AG09309 (cell line): ENCODE data around the gene COL23A1.

ENCODE experiments used
- DNase-seq: peaks from one replicate; pipeline ENCODE4 v3.0.0-alpha.2; 2010; ENCODE audit warnings: low read depth
- H3K4me3 ChIP-seq: 2 replicates; pipeline ENCODE4 v1.5.1; 2011; ENCODE audit warnings: mild to moderate bottlenecking, low read depth, low read length, moderate library complexity; ENCODE audit not compliant: control insufficient read depth
- CTCF ChIP-seq: IDR thresholded peaks from 2 replicates; pipeline ENCODE4 v1.5.1; 2011; ENCODE audit warnings: mild to moderate bottlenecking, low read depth, low read length, inconsistent platforms; ENCODE audit not compliant: insufficient read depth, control insufficient read depth; ENCODE audit errors: missing control alignments

COL23A1 gene

GRCh38 chr5:178411083-178411482, 179.1 kb downstream of the COL23A1 start:
- DNase-seq = no peak
- TF ChIP-seq CTCF = no peak
- H3K4me3 ChIP-seq = no peak overlapping the region

GRCh38 chr5:178407646-178408045, 182.5 kb downstream of the COL23A1 start:
- TF ChIP-seq CTCF = no peak
- DNase-seq = no peak
- no peak overlapping the region for H3K4me3 ChIP-seq

- no peak overlapping the region for H3K4me3 ChIP-seq
- DNase-seq = no peak
- no peak for TF ChIP-seq CTCF
These were observed 185.2 kb downstream of the COL23A1 start for GRCh38 chr5:178404987-178405386.

- no peak for TF ChIP-seq CTCF
- H3K4me3 ChIP-seq = no peak overlapping the region
These were observed 186.1 kb downstream of the COL23A1 start for GRCh38 chr5:178403956-178404600.

GRCh38 chr5:178403351-178403750, 186.8 kb downstream of the COL23A1 start:
- TF ChIP-seq CTCF = no peak
- DNase-seq = no peak
- H3K4me3 ChIP-seq = no peak overlapping the region

More at GRCh38 chr5:178403956-178404600, 186.1 kb downstream of the COL23A1 start:
- DNase-seq = no peak

GRCh38 chr5:178399701-178400095, 190.5 kb downstream of the COL23A1 start:
- TF ChIP-seq CTCF = no peak
- no peak for DNase-seq

More at GRCh38 chr5:178399701-178400095, 190.5 kb downstream of the COL23A1 start:
- H3K4me3 ChIP-seq = no peak overlapping the region
